Spleen (tissue), 7 donors: ENCODE measurements around the gene CHN1.

ENCODE experiments used
- CTCF ChIP-seq, 11 experiments: fragments of 200-600 bp in 7 of 11; fragments of 450-650 bp in 4 of 11; sonication (generic) in 4 of 11; IDR thresholded peaks in 8 of 11; conservative IDR thresholded peaks in 3 of 11; 1 replicate in 7 of 11; 2 replicates in 4 of 11; pipeline versions ENCODE4 v1.4.0 to v1.8.0; 2016 to 2021; ENCODE audit warnings: antibody characterized with exemption in 11 of 11, inconsistent platforms in 4 of 11, mild to moderate bottlenecking in 1 of 11
- POLR2A ChIP-seq, 3 donors: fragments of 450-650 bp; IDR thresholded peaks; one replicate each; pipeline ENCODE4 v1.5.1; 2017; ENCODE audit warnings: antibody characterized with exemption in 3 of 3, mild to moderate bottlenecking in 1 of 3
- donor health status: DM: no; HTN: no; CAD: no; lungs with moderate emphysema.
- donor health status: DM: no; HTN: no; CAD: no.
- donor health status: DM: no; HTN: no; CAD: no.

GRCh38 chr2:174974131-174974530, 31.1 kb downstream of the CHN1 start:
- no peak for TF ChIP-seq POLR2A (IDR thresholded peaks at IDR 0.05)
- TF ChIP-seq CTCF (IDR thresholded peaks at IDR 0.05 in 8 of 11, conservative IDR thresholded peaks at IDR 0.05 in 3 of 11), result no peak
